WERI-Rb-1 (cell line): ENCODE data around the gene ARHGAP22.
"Not testable (repeated sequence)": the region's sequence is repeated elsewhere in the genome, so short reads cannot be mapped to it uniquely, and the experiment has no call there.

Experiments
- DNase-seq: peaks from one replicate; pipeline ENCODE4 v3.0.0-alpha.2; 2020
- H3K27ac ChIP-seq: fragments of 250-450 bp; sonication (Bioruptor Pico); 2 replicates; pipeline ENCODE4 v1.5.1; 2020; ENCODE audit warnings: mild to moderate bottlenecking, moderate library complexity
- H3K27me3 ChIP-seq: fragments of 250-450 bp; sonication (Bioruptor Pico); 2 replicates; pipeline ENCODE4 v1.5.1; 2021; ENCODE audit warnings: mild to moderate bottlenecking, low read depth, moderate library complexity; ENCODE audit not compliant: insufficient read depth, severe bottlenecking
- H3K36me3 ChIP-seq: fragments of 250-450 bp; sonication (Bioruptor Pico); 2 replicates; pipeline ENCODE4 v1.5.1; 2020; ENCODE audit warnings: mild to moderate bottlenecking, moderate library complexity
- H3K4me3 ChIP-seq: 2 replicates; pipeline ENCODE4 v1.5.1; 2011; ENCODE audit warnings: low read depth, mild to moderate bottlenecking, control low read depth, low read length
- H3K9me3 ChIP-seq: fragments of 250-450 bp; sonication (Bioruptor Pico); 2 replicates; pipeline ENCODE4 v1.5.1; 2021; ENCODE audit warnings: mild to moderate bottlenecking, moderate library complexity; ENCODE audit not compliant: severe bottlenecking
- TF ChIP-seq, protein P1 (sequence below): IDR thresholded peaks from 2 replicates; pipeline ENCODE4 v1.5.1; 2011; ENCODE audit warnings: low read depth, mild to moderate bottlenecking, control low read depth, inconsistent platforms, low read length

Gene ARHGAP22

DNA sequence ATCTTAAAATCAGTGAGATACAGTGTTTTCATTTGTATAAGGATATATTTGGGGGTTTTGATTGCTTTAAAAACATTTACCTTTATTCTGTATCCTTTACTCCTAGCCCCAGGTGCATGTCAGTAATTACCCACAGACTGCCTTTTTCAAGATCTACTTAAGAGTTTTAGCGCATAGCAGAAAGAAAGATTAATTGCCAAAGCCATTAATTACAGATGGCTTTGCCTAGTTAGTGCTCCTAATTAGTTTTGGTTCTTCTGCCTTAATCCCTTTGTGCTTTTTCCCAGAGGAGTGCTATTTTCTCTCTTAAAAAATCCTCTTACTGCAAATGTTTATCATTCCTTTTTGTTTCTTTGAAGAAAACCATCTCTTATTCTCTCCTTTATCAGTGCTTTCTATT, 175.6 kb downstream of the ARHGAP22 start:
- Histone ChIP-seq H3K27ac (no peak overlapping the region), H3K9me3 (no peaks in the 10 kb centered on the region), H3K27me3 (no peaks in the 10 kb centered on the region), H3K36me3 (peaks cover 24% of the 10 kb centered on the region), H3K4me3 (no peak overlapping the region)
- TF ChIP-seq, protein P1, sequence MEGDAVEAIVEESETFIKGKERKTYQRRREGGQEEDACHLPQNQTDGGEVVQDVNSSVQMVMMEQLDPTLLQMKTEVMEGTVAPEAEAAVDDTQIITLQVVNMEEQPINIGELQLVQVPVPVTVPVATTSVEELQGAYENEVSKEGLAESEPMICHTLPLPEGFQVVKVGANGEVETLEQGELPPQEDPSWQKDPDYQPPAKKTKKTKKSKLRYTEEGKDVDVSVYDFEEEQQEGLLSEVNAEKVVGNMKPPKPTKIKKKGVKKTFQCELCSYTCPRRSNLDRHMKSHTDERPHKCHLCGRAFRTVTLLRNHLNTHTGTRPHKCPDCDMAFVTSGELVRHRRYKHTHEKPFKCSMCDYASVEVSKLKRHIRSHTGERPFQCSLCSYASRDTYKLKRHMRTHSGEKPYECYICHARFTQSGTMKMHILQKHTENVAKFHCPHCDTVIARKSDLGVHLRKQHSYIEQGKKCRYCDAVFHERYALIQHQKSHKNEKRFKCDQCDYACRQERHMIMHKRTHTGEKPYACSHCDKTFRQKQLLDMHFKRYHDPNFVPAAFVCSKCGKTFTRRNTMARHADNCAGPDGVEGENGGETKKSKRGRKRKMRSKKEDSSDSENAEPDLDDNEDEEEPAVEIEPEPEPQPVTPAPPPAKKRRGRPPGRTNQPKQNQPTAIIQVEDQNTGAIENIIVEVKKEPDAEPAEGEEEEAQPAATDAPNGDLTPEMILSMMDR = no peak
- no peak for DNase-seq

DNA sequence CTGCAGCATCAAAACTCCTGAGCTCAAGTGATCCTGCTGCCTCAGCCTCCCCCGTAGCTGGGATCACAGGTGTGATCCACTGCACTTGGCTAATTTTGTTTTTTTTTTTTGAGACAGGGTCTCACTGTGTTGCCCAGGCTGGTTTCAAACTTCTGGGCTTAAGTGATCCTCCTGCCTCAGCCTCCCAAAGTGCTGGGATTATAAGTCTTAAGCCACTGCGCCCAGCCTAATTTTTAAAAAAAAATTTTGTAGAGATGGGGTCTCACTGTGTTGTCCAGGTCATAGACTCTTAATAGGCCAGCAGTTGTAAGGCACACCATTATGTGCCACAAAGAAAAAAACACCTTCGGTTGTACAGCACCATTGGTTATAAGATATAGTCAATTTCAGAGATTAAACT, 176.0 kb downstream of the ARHGAP22 start:
- H3K27ac ChIP-seq = no peak overlapping the region
- no peaks in the 10 kb centered on the region for H3K9me3 ChIP-seq
- H3K27me3 ChIP-seq = no peaks in the 10 kb centered on the region
- TF ChIP-seq, protein P1 = no peak
- DNase-seq = no peak
- peaks cover 24% of the 10 kb centered on the region for H3K36me3 ChIP-seq
- H3K4me3 ChIP-seq = no peak overlapping the region

DNA sequence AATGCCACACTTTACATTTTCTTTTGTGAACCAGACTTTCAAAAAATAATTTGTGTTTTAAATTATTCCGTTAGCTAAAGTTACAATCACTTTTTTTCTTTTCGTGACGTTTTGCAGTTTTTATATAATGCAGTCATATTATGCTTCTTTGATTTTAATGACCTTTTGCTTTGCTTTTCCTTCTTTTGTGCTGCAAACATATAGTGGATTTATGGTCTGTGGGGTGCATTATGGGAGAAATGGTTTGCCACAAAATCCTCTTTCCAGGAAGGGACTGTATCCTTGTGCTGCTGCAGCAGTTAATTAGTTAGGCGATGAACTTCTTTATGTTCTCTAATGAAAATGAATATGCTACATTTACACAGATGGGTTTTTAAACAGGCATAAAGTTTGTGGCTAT, 181.0 kb downstream of the ARHGAP22 start:
- no peaks in the 10 kb centered on the region for H3K27me3 ChIP-seq
- DNase-seq = no peak
- no peak overlapping the region for H3K27ac ChIP-seq
- TF ChIP-seq, protein P1 = no peak
- peaks cover 21% of the 10 kb centered on the region for H3K36me3 ChIP-seq
- H3K9me3 ChIP-seq = no peaks in the 10 kb centered on the region
- no peak overlapping the region for H3K4me3 ChIP-seq

DNA sequence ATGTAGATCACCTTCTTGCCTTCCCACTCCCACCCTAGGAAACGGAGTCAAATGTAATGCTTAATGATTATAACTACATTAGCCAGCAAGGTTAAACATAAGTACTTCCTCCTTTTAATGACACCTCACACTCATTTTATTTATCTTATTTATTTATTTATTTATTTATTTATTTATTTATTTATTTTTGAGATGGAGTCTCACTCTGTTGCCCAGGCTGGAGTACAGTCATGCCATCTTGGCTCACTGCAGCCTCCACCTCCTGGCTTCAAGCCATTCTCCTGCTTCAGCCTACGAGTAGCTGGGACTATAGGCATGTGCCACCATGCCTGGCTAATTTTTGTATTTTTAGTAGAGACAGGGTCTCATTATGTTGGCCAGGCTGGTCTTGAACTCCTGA, 183.0 kb downstream of the ARHGAP22 start:
- not testable (repeated sequence) for H3K27ac ChIP-seq, DNase-seq, H3K27me3 ChIP-seq, H3K9me3 ChIP-seq, H3K4me3 ChIP-seq
- peaks cover 17% of the 10 kb centered on the region for H3K36me3 ChIP-seq

DNA sequence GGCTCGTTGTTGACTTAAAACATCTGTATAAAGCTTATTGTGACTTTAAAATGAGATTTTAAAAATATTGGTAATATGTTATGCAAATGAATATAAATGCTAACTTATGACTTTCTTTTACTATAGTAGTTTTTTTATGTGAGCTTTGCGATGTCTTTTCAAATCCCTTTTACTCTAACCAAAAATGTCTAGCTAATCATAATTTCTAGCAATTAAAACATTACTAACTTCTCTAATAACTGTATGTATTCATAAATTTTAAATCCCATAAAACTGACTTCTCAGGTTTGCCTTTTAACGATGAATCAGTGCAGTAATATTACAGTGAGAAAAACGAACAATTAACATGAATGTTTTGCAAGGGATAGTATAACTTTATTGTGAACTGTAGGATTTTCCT, 185.2 kb downstream of the ARHGAP22 start:
- Histone ChIP-seq H3K27me3 (no peaks in the 10 kb centered on the region), H3K4me3 (no peak overlapping the region), H3K36me3 (peaks cover 8% of the 10 kb centered on the region), H3K9me3 (no peaks in the 10 kb centered on the region), H3K27ac (no peak overlapping the region)
- DNase-seq = no peak
- TF ChIP-seq, protein P1 = no peak

DNA sequence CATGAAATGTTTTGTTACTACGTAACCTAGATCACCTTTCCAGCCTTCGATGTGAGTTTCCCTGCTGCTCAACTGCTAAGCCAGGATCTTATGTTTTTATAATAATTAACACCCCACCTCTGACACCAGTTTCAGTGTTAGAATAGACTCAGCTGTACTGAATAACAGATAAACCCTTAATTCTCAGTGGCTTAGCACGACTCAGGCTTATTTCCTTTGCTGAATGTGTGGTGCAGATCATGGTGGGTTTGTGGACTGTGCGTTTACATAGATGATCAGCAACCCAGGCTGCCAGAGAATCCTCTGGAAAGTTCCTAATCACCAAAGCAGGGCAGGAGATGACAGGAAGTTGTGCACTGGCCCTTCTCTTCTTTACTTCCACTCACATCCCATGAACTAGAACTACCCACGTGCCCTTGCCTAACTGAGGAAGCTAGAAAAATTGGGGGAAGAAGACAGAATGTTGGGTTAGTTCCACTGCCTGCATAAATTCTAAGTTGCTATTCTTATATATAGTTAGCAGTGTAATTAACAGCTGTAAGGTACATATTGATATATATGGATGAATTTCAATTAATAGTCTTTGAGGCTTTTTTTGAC, 186.6 kb downstream of the ARHGAP22 start:
- H3K27ac ChIP-seq = peak overlapping the region; percentile 42
- no peaks in the 10 kb centered on the region for H3K27me3 ChIP-seq
- H3K4me3 ChIP-seq = no peak overlapping the region
- TF ChIP-seq, protein P1 = no peak
- DNase-seq = peak; percentile 50
- H3K36me3 ChIP-seq = peaks cover 10% of the 10 kb centered on the region
- H3K9me3 ChIP-seq = no peaks in the 10 kb centered on the region
